NT2/D1 (cell line): ENCODE measurements around the gene PIGK.

ENCODE experiments used
- DNase-seq: peaks from one replicate; pipeline ENCODE4 v3.0.0-alpha.2; 2011; ENCODE audit warnings: low read depth, low spot score
- H3K27me3 ChIP-seq: 2 replicates; pipeline ENCODE4 v1.6.0; 2011; ENCODE audit warnings: mild to moderate bottlenecking; ENCODE audit not compliant: insufficient read length, insufficient read depth
- H3K36me3 ChIP-seq: 2 replicates; pipeline ENCODE4 v1.6.1; 2011; ENCODE audit warnings: mild to moderate bottlenecking, low read length, mixed read lengths; ENCODE audit not compliant: insufficient read depth, insufficient read length
- H3K4me1 ChIP-seq: 2 replicates; pipeline ENCODE4 v1.5.1; 2011; ENCODE audit not compliant: insufficient read depth, insufficient read length
- H3K4me3 ChIP-seq: 2 replicates; pipeline ENCODE4 v1.5.1; 2011; ENCODE audit warnings: low read depth; ENCODE audit not compliant: insufficient read length
- H3K9ac ChIP-seq: 2 replicates; pipeline ENCODE4 v1.6.0; 2011; ENCODE audit warnings: low read depth; ENCODE audit not compliant: insufficient read length
- H3K9me3 ChIP-seq: 2 replicates; pipeline ENCODE4 v1.5.1; 2011; ENCODE audit warnings: mild to moderate bottlenecking, low read length; ENCODE audit not compliant: insufficient read depth
- SUZ12 ChIP-seq: IDR thresholded peaks from 2 replicates; pipeline ENCODE4 v1.6.1; 2011; ENCODE audit not compliant: insufficient read length, insufficient read depth; ENCODE audit errors: extremely low read depth
- YY1 ChIP-seq: IDR thresholded peaks from 2 replicates; pipeline ENCODE4 v1.6.1; 2011; ENCODE audit not compliant: insufficient read length, insufficient read depth
- ZNF274 ChIP-seq: IDR thresholded peaks from 2 replicates; pipeline ENCODE4 v1.6.1; 2011; ENCODE audit warnings: mild to moderate bottlenecking, low read depth, low read length

Gene PIGK

GRCh38 chr1:77084457-77084856 lies 134.8 kb downstream of the PIGK start:
- no peak overlapping the region for H3K4me3 ChIP-seq
- H3K9ac ChIP-seq = no peak overlapping the region
- no peaks in the 10 kb centered on the region for H3K36me3 ChIP-seq
- TF ChIP-seq ZNF274 = no peak
- TF ChIP-seq SUZ12 = no peak
- no peak for TF ChIP-seq YY1
- no peak for DNase-seq
- H3K9me3 ChIP-seq = no peaks in the 10 kb centered on the region
- H3K27me3 ChIP-seq = no peaks in the 10 kb centered on the region
- H3K4me1 ChIP-seq = no peaks in the 10 kb centered on the region

GRCh38 chr1:77081834-77082233 lies 137.4 kb downstream of the PIGK start:
- H3K36me3 ChIP-seq = no peaks in the 10 kb centered on the region
- no peaks in the 10 kb centered on the region for H3K27me3 ChIP-seq
- H3K9me3 ChIP-seq = no peaks in the 10 kb centered on the region
- DNase-seq = peak; percentile 27
- no peaks in the 10 kb centered on the region for H3K4me1 ChIP-seq
- H3K4me3 ChIP-seq = no peak overlapping the region
- no peak overlapping the region for H3K9ac ChIP-seq
- no peak for TF ChIP-seq YY1
- no peak for TF ChIP-seq ZNF274
- no peak for TF ChIP-seq SUZ12

- no peak for TF ChIP-seq ZNF274
- no peak for TF ChIP-seq SUZ12
- TF ChIP-seq YY1 = no peak
- Histone ChIP-seq H3K4me3 (no peak overlapping the region), H3K36me3 (no peaks in the 10 kb centered on the region), H3K4me1 (no peaks in the 10 kb centered on the region), H3K9ac (no peak overlapping the region), H3K27me3 (no peaks in the 10 kb centered on the region), H3K9me3 (no peaks in the 10 kb centered on the region)
- no peak for DNase-seq
Measured at GRCh38 chr1:77076759-77077158, 142.5 kb downstream of the PIGK start.

- Histone ChIP-seq H3K4me3 (no peak overlapping the region), H3K4me1 (no peaks in the 10 kb centered on the region), H3K36me3 (no peaks in the 10 kb centered on the region), H3K9me3 (no peaks in the 10 kb centered on the region), H3K27me3 (no peaks in the 10 kb centered on the region), H3K9ac (no peak overlapping the region)
- TF ChIP-seq YY1 (no peak), SUZ12 (no peak), ZNF274 (no peak)
- no peak for DNase-seq
Measured at GRCh38 chr1:77068013-77068412, 151.2 kb downstream of the PIGK start.

- Histone ChIP-seq H3K36me3 (no peaks in the 10 kb centered on the region), H3K9ac (no peak overlapping the region), H3K4me3 (no peak overlapping the region), H3K27me3 (no peaks in the 10 kb centered on the region), H3K9me3 (no peaks in the 10 kb centered on the region), H3K4me1 (no peaks in the 10 kb centered on the region)
- no peak for DNase-seq
- TF ChIP-seq SUZ12 = no peak
- TF ChIP-seq ZNF274 = no peak
- TF ChIP-seq YY1 = no peak
Measured at GRCh38 chr1:77065693-77066342, 153.4 kb downstream of the PIGK start.

GRCh38 chr1:77064246-77064645 lies 155.0 kb downstream of the PIGK start:
- Histone ChIP-seq H3K9me3 (no peaks in the 10 kb centered on the region), H3K4me1 (no peaks in the 10 kb centered on the region), H3K36me3 (no peaks in the 10 kb centered on the region), H3K9ac (no peak overlapping the region), H3K27me3 (no peaks in the 10 kb centered on the region), H3K4me3 (no peak overlapping the region)
- no peak for DNase-seq
- TF ChIP-seq SUZ12 = no peak
- no peak for TF ChIP-seq YY1
- TF ChIP-seq ZNF274 = no peak

- Histone ChIP-seq H3K9ac (no peak overlapping the region), H3K9me3 (no peaks in the 10 kb centered on the region), H3K36me3 (no peaks in the 10 kb centered on the region), H3K27me3 (no peaks in the 10 kb centered on the region), H3K4me3 (no peak overlapping the region), H3K4me1 (no peaks in the 10 kb centered on the region)
- no peak for DNase-seq
- no peak for TF ChIP-seq YY1
- TF ChIP-seq ZNF274 = no peak
- TF ChIP-seq SUZ12 = no peak
Measured at GRCh38 chr1:77063118-77063517, 156.1 kb downstream of the PIGK start.
